Right lobe of liver (tissue), 4 donors: ENCODE measurements around the gene STK32B.

ENCODE experiments used
- POLR2A ChIP-seq: fragments of 450-650 bp; IDR thresholded peaks from one replicate; pipeline ENCODE4 v1.6.1; 2017; ENCODE audit warnings: antibody characterized with exemption, mild to moderate bottlenecking
- TF ChIP-seq, protein P1 (sequence below), 4 donors: fragments of 200-600 bp in 3 of 4; fragments of 450-650 bp in 1 of 4; IDR thresholded peaks; one replicate each; pipeline versions ENCODE4 v1.5.1 to v1.8.0; 2016 to 2022; ENCODE audit warnings: antibody characterized with exemption in 4 of 4, mild to moderate bottlenecking in 2 of 4
- donor health status: DM: no; HTN: no; CAD: no.
- donor health status: DM: no; HTN: no; CAD: no.
- donor health status: DM: no; HTN: yes; CAD: no.

DNA sequence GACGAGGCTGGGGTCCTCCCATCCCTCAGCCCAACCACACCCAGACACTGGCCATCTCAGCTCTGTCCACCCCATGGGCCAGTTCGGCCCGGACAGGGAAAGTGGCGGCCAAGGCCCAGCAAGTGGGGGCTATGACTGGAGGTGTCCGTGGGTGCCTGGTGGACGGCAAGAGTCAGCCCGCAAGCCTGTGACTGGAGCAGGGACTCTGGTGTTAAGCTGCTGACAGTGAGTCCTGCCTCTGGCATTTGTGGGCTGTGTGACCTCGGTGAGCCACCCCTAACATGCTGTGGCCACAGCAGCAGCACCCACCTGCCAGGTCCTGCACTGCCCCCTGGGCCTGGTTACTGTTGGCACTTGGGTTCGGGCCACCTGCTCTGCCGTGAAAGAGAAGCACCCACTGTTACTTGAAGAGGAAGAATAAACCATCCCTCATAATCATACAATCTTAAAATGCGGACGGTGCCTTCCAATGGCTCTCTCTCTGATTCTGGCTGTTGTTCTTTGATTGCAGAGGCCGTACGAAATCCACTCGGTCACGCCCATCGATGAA is 405.1 kb downstream of the STK32B start:
- TF ChIP-seq, protein P1, sequence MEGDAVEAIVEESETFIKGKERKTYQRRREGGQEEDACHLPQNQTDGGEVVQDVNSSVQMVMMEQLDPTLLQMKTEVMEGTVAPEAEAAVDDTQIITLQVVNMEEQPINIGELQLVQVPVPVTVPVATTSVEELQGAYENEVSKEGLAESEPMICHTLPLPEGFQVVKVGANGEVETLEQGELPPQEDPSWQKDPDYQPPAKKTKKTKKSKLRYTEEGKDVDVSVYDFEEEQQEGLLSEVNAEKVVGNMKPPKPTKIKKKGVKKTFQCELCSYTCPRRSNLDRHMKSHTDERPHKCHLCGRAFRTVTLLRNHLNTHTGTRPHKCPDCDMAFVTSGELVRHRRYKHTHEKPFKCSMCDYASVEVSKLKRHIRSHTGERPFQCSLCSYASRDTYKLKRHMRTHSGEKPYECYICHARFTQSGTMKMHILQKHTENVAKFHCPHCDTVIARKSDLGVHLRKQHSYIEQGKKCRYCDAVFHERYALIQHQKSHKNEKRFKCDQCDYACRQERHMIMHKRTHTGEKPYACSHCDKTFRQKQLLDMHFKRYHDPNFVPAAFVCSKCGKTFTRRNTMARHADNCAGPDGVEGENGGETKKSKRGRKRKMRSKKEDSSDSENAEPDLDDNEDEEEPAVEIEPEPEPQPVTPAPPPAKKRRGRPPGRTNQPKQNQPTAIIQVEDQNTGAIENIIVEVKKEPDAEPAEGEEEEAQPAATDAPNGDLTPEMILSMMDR (IDR thresholded peaks at IDR 0.05): no peak
- TF ChIP-seq POLR2A: no peak
